ENCODE measurements around the gene PSMG1.
A peak's percentile ranks its signal among the peaks of the same experiment; 100 is the strongest.

Gene PSMG1

DNA sequence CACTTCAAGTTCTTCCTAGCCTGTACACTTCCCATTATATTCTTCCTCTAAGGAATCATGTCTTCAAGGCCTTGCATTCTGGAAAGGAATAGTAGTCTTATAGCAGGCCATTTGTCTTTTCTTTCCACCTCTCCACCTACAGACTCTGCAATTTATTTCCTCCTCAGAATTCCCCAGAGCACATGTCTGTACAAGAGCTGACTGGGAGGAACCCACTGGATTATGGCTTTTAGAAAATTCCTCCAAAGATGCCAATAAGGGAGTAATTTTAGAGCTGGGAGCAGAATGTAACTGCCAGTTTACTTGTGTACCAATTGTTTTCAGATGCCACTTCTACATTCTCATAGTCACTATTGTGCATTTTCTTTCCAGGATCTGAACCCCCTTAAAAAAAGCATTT, 3.4 kb upstream of the PSMG1 start:
- H3K4me3 Mint-ChIP-seq, result peak overlapping the region in 2 of 3 experiments; percentile 30 to 38
- TF ChIP-seq, protein P1, sequence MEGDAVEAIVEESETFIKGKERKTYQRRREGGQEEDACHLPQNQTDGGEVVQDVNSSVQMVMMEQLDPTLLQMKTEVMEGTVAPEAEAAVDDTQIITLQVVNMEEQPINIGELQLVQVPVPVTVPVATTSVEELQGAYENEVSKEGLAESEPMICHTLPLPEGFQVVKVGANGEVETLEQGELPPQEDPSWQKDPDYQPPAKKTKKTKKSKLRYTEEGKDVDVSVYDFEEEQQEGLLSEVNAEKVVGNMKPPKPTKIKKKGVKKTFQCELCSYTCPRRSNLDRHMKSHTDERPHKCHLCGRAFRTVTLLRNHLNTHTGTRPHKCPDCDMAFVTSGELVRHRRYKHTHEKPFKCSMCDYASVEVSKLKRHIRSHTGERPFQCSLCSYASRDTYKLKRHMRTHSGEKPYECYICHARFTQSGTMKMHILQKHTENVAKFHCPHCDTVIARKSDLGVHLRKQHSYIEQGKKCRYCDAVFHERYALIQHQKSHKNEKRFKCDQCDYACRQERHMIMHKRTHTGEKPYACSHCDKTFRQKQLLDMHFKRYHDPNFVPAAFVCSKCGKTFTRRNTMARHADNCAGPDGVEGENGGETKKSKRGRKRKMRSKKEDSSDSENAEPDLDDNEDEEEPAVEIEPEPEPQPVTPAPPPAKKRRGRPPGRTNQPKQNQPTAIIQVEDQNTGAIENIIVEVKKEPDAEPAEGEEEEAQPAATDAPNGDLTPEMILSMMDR (IDR thresholded peaks at IDR 0.05; ENCODE audit: unreplicated experiment in 3 of 3), result no peak
- H3K27ac Mint-ChIP-seq, result peak overlapping the region; percentile 3 to 52 (median 50)
- H3K9me3 Mint-ChIP-seq, result no peaks in the 10 kb centered on the region
- peaks cover 4% of the 10 kb centered on the region for H3K36me3 Mint-ChIP-seq (ENCODE audit: low read depth)
- peaks cover 44% of the 10 kb centered on the region for H3K4me1 Mint-ChIP-seq
- no peaks in the 10 kb centered on the region for H3K27me3 Mint-ChIP-seq (ENCODE audit: low read depth)

DNA sequence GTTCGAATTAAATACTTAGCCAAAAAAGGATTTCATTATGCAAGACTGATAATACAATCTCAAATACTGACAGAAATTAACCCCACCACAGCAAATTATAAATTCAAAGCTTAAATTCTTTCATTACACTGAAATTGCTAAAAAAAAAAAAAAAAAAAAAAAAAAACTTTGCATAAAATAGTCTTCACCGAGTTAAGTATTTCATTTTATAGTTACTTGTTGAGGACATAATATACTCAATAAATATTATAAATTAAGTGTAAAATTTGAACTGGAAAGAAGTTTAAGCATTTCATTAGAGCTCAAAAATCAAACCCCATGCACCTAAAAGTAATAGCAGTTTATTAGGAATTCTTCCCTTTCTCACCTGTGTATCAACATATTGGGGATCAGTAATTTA, 1.9 kb upstream of the PSMG1 start:
- TF ChIP-seq, protein P1 (IDR thresholded peaks at IDR 0.05; ENCODE audit: unreplicated experiment in 3 of 3), result no peak
- Mint-ChIP-seq H3K4me1 (peaks cover 53% of the 10 kb centered on the region), H3K27me3 (ENCODE audit: low read depth) (no peaks in the 10 kb centered on the region), H3K36me3 (ENCODE audit: low read depth) (peaks cover 5% of the 10 kb centered on the region), H3K27ac (peak overlapping the region in 1 of 3 experiments; percentile 77), H3K9me3 (no peaks in the 10 kb centered on the region), H3K4me3 (peak overlapping the region; percentile 96 to 99 (median 97))

DNA sequence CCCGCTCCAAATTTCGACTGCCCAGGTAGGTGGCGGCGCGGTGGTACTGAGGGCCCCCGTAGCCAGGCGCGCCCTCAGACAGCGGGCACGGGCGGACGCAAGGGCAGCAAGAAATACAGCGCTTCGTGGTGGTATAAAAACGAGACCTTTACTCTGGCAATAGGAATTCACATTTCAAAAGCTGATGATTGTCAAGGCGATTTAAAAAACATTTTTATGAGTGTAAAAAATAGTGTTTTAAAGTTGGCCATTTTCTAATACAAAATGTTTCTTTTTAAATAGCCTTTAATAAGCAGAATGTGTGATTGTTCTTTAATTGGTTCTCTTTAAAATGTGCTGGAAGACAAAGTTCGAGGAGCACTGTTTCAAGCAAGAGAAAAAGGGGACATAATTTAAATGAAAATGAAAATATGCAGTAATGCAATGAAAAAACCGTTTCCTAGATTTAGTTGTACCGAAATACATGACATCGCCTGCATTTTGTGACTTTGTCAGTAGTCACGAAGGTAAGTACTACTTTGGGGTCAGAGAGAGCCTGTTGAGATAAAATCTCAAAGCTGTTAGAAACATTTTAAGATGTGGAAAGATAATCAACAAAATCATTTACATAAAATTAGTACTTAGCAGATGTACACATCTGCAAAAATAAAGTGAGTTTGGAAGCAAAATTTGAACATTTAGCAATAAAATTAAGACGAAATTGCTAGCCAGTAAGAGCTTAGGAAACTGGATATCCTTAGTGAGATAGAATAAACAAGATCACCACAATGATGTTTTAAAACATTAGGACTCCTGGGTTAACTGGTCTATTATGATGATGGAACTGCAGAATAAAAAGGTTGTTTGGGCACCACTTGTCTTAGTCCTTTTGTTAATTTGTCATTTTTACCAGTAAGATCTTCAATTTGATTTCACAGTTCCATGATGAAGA, 1.1 kb upstream of the PSMG1 start:
- TF ChIP-seq, protein P1 (IDR thresholded peaks at IDR 0.05; ENCODE audit: unreplicated experiment in 3 of 3), result no peak
- peaks cover 53% of the 10 kb centered on the region for H3K4me1 Mint-ChIP-seq
- peaks cover 14% of the 10 kb centered on the region for H3K36me3 Mint-ChIP-seq (ENCODE audit: low read depth)
- H3K9me3 Mint-ChIP-seq, result no peaks in the 10 kb centered on the region
- no peaks in the 10 kb centered on the region for H3K27me3 Mint-ChIP-seq (ENCODE audit: low read depth)
- H3K4me3 Mint-ChIP-seq, result peak overlapping the region; percentile 96 to 99 (median 97)
- peak overlapping the region; percentile 77 to 98 (median 97) for H3K27ac Mint-ChIP-seq

DNA sequence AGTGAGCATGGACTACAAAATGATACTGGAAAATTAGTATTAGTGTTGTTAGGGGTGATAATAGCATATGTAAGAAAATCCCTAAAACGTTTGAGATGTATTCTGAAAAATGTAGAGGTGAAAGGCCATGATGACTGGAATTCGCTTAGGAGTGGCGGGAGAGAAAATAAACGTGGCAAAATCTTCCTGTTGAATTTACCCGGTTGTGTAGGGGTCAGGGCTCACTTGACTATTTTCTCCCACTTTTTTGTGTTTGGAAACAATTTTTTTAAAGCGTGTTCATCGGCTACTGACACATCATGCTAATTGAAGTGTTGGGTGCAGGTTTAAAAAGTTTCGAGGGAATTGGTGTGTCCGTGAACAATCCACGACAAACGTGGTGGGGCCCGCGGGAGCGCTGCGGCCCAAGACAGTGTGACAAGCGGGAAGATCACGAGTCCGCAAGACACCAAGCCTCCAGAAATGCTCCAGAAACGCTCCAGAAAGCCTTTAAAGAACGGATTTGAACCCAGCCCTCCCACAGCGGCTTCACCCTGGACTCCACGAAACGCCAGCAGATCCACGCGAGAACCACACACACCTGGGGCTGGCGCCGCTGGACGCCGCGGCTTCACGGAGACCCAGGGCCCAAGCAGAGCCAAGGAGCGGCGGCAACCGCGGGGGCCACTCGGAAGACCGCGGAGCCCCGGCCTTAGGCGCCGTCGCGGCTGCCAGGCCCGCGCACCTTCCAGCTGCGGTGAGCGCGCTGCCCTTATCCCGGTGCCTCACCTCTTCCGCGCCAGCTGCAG, 573 bp downstream of the PSMG1 start:
- H3K4me1 Mint-ChIP-seq, result peaks cover 46% of the 10 kb centered on the region
- TF ChIP-seq, protein P1 (IDR thresholded peaks at IDR 0.05; ENCODE audit: unreplicated experiment in 3 of 3), result no peak
- H3K9me3 Mint-ChIP-seq, result no peaks in the 10 kb centered on the region
- peak overlapping the region; percentile 96 to 99 (median 97) for H3K4me3 Mint-ChIP-seq
- H3K36me3 Mint-ChIP-seq (ENCODE audit: low read depth), result peaks cover 25% of the 10 kb centered on the region
- no peaks in the 10 kb centered on the region for H3K27me3 Mint-ChIP-seq (ENCODE audit: low read depth)
- peak overlapping the region; percentile 77 to 98 (median 97) for H3K27ac Mint-ChIP-seq

DNA sequence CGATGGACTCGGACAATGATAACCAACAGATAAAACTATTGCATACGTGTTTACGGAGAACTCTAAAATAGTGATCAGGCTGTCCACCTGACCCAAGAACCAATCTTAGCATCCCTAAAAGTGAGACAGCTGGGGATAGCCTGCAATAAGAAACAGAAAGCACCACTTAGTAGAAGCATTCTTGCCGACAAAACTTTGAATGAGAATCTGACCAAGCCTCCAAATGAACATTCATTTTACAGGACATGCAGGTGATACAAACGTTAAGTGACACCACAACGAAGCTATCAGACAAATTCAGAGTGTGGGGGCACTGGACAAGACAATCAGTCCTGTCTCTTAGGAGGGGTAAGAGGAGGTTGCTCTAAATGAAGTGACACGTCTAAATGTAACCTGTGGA, 1.2 kb downstream of the PSMG1 start:
- no peaks in the 10 kb centered on the region for H3K27me3 Mint-ChIP-seq (ENCODE audit: low read depth)
- peak overlapping the region; percentile 96 to 99 (median 97) for H3K4me3 Mint-ChIP-seq
- TF ChIP-seq, protein P1 (IDR thresholded peaks at IDR 0.05; ENCODE audit: unreplicated experiment in 3 of 3), result no peak
- peaks cover 43% of the 10 kb centered on the region for H3K4me1 Mint-ChIP-seq
- no peaks in the 10 kb centered on the region for H3K9me3 Mint-ChIP-seq
- H3K36me3 Mint-ChIP-seq (ENCODE audit: low read depth), result peaks cover 25% of the 10 kb centered on the region
- H3K27ac Mint-ChIP-seq, result peak overlapping the region; percentile 77 to 98 (median 97)

All from nephron (organoid).